GM12872 (cell line): ENCODE results near the gene ELOF1.

ENCODE experiments used
- TF ChIP-seq, protein P1 (sequence below): IDR thresholded peaks from 3 replicates; pipeline ENCODE4 v1.5.1; 2011; ENCODE audit warnings: low read depth, mild to moderate bottlenecking, low read length, moderate library complexity; ENCODE audit not compliant: insufficient read depth

The ELOF1 gene

DNA sequence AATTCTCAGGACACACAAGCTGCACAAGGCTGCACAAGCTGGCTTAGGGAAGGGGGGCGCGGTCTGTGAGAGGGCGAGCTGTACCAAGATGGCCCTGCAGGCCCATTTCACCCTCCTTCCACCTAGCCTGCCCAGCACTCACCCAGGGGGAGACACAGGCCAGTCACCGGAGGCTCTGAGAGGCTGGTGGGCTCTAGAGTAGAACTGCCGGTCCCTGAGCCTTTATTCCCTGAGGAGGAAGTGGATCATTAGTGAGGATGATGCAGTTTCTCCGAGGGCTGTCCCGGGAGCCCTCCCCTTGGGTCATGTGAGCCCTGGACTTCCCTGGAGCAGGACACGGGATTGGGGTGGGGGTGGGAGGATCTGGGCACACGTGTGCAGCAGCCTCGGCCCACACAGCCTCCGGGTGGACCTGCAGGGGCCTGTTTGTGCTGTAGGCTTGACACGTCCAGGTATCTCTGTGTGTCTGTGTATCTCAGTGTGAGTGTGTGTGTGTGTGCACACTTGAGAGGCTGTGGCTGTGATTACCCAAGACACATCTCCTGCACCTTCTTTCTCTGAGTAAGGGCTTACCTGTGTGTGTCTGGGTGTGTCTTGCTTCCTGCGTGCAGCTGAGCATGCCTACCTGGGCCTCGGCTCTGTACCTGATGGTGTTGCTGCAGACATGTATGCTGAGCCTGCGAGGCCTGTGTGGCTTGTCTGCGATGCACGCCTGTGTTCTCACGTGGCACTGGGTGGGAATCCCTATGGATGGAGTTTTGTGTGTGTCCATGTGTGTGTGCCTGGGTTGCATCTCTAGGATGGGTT, 18.6 kb upstream of the ELOF1 start, which contains the start of gene ACP5:
TSS of gene ACP5 (minus strand) at position 195 of the 807 bp plus-strand sequence. CDS start 328 bp downstream, outside the sequence.
- TF ChIP-seq, protein P1, sequence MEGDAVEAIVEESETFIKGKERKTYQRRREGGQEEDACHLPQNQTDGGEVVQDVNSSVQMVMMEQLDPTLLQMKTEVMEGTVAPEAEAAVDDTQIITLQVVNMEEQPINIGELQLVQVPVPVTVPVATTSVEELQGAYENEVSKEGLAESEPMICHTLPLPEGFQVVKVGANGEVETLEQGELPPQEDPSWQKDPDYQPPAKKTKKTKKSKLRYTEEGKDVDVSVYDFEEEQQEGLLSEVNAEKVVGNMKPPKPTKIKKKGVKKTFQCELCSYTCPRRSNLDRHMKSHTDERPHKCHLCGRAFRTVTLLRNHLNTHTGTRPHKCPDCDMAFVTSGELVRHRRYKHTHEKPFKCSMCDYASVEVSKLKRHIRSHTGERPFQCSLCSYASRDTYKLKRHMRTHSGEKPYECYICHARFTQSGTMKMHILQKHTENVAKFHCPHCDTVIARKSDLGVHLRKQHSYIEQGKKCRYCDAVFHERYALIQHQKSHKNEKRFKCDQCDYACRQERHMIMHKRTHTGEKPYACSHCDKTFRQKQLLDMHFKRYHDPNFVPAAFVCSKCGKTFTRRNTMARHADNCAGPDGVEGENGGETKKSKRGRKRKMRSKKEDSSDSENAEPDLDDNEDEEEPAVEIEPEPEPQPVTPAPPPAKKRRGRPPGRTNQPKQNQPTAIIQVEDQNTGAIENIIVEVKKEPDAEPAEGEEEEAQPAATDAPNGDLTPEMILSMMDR: no peak

DNA sequence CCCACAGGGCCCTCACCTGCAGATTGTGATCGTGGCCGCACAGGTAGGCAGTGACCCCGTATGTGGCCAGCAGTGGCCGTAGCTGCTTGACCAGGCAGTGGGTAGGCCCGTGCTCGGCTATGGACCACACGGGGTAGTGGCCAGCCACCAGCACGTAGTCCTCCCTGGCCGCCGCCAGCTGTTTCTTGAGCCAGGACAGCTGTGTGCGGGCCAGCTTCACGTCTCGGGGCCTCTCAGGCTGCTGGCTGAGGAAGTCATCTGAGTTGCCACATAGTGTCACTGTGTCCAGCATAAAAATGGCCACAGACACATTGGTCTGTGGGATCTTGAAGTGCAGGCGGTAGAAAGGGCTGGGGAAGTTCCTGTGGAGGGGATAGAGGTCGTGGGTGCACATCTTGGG, 17.2 kb upstream of the ELOF1 start:
- TF ChIP-seq, protein P1: no peak

DNA sequence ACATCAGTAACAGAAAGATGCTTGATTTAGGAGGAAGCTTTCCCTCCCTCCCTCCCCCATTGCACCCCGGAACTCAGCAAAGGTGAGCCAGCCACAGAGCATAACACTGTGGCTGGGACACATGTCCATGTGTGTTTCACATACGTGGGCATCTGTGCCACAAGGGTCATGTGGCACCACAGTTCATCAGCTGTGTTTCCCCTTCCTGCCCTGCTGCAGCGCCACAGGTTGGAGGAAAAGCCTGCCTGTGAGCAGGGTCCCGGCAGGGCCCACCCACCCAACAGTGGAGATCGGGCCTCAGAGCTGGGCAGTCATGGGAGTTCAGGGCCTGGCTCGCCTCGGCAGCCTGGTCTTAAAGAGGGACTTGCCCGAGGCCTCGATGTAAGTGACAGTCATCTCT, 15.7 kb upstream of the ELOF1 start:
- TF ChIP-seq, protein P1: no peak

DNA sequence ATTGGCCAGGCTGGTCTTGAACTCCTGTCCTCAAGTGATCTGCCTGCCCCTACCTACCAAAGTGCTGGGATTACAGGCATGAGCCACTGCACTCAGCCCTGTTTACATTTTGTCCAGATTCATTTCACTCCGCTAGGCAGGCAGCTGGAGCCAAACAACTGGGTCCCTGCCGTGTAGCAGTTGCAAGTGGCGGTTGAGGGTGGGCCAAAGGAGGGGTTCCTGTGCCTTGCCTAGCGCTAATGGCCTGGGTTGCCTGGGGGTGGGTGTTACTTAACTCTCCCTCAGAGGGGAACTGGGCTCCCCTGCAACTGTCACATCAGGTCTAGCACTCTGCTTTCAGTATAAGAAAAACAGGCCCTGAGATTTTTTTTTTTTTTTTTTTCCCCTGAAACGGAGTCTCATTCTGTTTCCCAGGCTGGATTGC, 11.0 kb upstream of the ELOF1 start:
- TF ChIP-seq, protein P1: no peak

DNA sequence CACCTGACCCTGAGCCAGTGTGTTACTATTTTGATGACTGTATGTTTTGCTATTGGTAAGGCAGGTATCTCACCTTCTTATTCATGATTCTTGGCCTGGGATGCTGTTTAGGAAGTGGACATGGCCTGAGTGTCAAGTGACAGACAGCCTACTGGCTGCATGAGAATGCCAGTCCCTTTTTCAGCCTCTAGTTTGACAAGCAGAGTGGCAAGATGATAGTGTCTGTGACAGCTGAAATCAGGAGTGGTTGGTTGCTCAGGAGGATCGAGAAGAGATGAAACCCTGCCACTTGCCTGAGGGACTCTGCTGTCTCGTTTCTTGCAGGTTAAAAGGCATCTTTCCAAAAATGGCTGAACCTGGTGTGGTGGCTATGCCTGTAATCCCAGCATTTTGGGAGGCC, 7.1 kb upstream of the ELOF1 start:
- TF ChIP-seq, protein P1: no peak

DNA sequence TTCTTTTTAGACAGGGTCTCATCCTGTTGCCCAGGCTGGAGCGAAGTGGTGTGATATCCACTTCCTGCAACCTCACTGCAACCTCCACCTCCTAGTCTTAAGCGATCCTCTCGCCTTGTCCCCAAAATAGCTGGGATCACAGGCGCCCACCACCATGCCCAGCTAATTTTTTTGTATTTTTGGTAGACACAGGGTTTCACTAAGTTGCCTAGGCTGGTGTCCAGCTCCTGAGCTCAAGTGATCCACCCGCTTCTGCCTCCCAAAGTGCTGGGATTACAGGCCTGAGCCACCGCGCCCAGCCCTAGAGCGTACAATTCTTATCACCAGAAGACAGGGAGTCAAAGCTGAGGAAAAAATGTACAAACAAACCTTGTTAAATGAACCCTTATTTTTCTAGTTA, 4.5 kb upstream of the ELOF1 start:
- TF ChIP-seq, protein P1: no peak

DNA sequence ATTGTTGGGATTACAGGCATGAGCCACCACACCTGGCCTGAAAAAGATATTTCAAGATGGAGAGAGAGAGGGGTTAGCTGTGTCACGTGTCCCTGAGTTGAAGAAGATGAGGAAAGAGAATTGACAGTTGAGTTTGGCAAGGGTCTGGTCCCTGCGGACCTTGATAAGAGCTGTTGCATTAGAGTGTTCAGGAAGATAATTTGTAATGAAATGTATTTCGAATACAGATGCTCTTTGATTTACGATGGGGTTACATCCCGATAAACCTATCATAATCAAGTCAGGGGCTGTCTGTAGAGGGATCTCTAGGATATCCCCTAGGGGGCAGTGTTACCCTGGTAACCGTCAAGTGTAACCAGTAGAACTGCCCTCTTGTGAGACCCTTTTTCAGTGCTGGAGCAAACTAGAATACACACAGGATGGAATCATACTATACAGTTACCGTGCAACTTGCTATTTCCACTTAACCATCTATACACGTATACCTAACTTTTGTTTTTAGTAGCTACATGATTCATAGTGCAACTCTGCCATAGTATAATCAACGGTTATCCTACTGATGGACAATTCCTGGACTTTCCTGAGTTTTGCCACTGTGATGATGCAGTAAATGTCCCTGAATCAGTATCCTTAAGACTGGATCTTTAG, 1.5 kb upstream of the ELOF1 start:
- TF ChIP-seq, protein P1: peak; percentile 79
